Upper lobe of left lung (tissue), 4 donors: ENCODE data around the gene ADAM22.

Experiments
- POLR2AphosphoS5 ChIP-seq, 2 donors: sonication (generic); formaldehyde crosslinking; IDR thresholded peaks; one replicate each; pipeline ENCODE4 v1.5.1; 2017; ENCODE audit warnings: antibody characterized with exemption in 2 of 2
- TF ChIP-seq, protein P1 (sequence below), 6 experiments: fragments of 450-650 bp in 4 of 6; fragments of 200-600 bp in 2 of 6; sonication (generic) in 2 of 6; IDR thresholded peaks; one replicate each; pipeline ENCODE4 v1.5.1; 2016 to 2019; ENCODE audit warnings: antibody characterized with exemption in 6 of 6

GRCh38 chr7:88106434-88106833 lies 172.4 kb downstream of the ADAM22 start:
- TF ChIP-seq, protein P1, sequence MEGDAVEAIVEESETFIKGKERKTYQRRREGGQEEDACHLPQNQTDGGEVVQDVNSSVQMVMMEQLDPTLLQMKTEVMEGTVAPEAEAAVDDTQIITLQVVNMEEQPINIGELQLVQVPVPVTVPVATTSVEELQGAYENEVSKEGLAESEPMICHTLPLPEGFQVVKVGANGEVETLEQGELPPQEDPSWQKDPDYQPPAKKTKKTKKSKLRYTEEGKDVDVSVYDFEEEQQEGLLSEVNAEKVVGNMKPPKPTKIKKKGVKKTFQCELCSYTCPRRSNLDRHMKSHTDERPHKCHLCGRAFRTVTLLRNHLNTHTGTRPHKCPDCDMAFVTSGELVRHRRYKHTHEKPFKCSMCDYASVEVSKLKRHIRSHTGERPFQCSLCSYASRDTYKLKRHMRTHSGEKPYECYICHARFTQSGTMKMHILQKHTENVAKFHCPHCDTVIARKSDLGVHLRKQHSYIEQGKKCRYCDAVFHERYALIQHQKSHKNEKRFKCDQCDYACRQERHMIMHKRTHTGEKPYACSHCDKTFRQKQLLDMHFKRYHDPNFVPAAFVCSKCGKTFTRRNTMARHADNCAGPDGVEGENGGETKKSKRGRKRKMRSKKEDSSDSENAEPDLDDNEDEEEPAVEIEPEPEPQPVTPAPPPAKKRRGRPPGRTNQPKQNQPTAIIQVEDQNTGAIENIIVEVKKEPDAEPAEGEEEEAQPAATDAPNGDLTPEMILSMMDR (IDR thresholded peaks at IDR 0.05) = no peak
- no peak for TF ChIP-seq POLR2AphosphoS5 (IDR thresholded peaks at IDR 0.05)
